BJ (cell line): ENCODE data around the gene MTTP. TPM values are rescaled to one million over a fixed set of nuclear protein-coding genes. Genes with fewer than 3 reads are reported as not detected.
A peak's percentile ranks its signal among the peaks of the same experiment; 100 is the strongest.

Experiments used
- CTCF ChIA-PET: fragments of 350-600 bp; formaldehyde crosslinking; extraction: SDS; loops from one replicate; lab custom pipeline; 2021; ENCODE audit warnings: antibody characterized with exemption, inconsistent platforms; lab: Yijun Ruan, JAX
- POLR2A ChIA-PET: fragments of 300-600 bp; sonication (Branson Sonifier 250); formaldehyde crosslinking; extraction: SDS; loops from one replicate; lab custom pipeline; 2021; ENCODE audit warnings: antibody characterized with exemption; lab: Charles Lee
- DNase-seq: peaks from one replicate; pipeline ENCODE4 v3.0.0-alpha.2; 2011; ENCODE audit warnings: low read depth
- H3K27me3 ChIP-seq: 2 replicates; pipeline ENCODE4 v1.6.0; 2011; ENCODE audit warnings: low read length; ENCODE audit not compliant: control insufficient read depth, insufficient read depth
- H3K36me3 ChIP-seq: 2 replicates; pipeline ENCODE4 v1.5.1; 2011; ENCODE audit warnings: low read length; ENCODE audit not compliant: control insufficient read depth, insufficient read depth
- H3K4me3 ChIP-seq: 2 replicates; pipeline ENCODE4 v1.5.1; 2011; ENCODE audit warnings: low read depth, mild to moderate bottlenecking, control low read depth, low read length
- polyA plus RNA-seq: library from polyadenylated mRNA; depleted of rRNA; stranded (reverse); fragments of >200 nt; gene quantifications from 2 replicates; pipeline ENCODE4 v1.2.3, GENCODE V29; 2011
- TF ChIP-seq, protein P1 (sequence below): IDR thresholded peaks from 2 replicates; pipeline ENCODE4 v1.5.1; 2011; ENCODE audit warnings: low read depth, mild to moderate bottlenecking, control low read depth, inconsistent platforms, low read length, moderate library complexity; ENCODE audit not compliant: insufficient read depth

MTTP gene
- polyA plus RNA-seq, 1 experiment, result not detected

DNA sequence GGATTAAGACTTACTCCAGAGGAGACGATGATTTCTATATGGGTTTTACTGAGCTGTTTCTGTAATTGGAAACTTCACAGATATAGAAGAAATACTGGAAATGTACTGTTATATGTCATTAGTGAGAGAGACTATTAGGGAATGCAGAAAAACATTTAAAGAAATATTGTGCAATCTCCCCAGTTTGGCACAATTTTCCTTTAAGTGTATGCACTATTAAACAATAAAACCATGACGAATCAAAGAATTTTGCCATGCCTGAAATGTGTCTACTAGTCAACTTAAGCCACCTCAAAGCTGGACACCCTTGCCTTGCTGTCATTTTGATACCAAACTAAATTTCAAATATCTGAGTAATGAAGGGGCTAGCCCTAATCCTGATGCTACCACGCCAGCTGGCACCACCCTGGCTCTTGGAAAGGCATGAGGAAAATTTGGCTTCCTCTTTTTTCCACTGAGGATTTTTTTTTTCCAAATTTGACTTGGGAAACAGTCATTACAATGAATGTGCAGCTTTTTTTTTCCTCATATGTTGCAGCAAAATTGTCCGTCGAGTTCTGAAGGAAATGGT lies 36.1 kb downstream of the MTTP start:
- H3K4me3 ChIP-seq, result no peak overlapping the region
- CTCF ChIA-PET, result no interaction called here
- DNase-seq, result no peak
- H3K27me3 ChIP-seq, result no peaks in the 10 kb centered on the region
- no peaks in the 10 kb centered on the region for H3K36me3 ChIP-seq
- POLR2A ChIA-PET, result no interaction called here
- TF ChIP-seq, protein P1, sequence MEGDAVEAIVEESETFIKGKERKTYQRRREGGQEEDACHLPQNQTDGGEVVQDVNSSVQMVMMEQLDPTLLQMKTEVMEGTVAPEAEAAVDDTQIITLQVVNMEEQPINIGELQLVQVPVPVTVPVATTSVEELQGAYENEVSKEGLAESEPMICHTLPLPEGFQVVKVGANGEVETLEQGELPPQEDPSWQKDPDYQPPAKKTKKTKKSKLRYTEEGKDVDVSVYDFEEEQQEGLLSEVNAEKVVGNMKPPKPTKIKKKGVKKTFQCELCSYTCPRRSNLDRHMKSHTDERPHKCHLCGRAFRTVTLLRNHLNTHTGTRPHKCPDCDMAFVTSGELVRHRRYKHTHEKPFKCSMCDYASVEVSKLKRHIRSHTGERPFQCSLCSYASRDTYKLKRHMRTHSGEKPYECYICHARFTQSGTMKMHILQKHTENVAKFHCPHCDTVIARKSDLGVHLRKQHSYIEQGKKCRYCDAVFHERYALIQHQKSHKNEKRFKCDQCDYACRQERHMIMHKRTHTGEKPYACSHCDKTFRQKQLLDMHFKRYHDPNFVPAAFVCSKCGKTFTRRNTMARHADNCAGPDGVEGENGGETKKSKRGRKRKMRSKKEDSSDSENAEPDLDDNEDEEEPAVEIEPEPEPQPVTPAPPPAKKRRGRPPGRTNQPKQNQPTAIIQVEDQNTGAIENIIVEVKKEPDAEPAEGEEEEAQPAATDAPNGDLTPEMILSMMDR, result no peak

DNA sequence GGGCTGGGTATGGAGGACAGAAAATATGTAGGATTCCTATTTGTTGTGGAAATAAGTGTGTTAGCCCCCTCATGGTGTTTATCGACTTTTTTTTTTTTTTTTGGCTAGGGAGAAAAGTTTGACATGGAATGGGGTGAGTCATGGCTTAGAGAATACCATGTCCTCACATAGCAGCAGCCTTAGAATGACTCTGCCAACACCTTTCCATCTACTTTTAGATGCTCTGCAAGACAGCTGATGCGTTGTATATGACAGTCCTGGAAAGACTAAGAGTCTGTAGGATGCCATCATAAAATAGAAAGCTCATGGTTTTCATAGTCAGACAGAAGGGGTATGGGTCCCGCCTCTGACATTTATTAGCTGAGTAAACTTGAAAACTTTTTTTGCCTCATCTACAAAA lies 37.7 kb downstream of the MTTP start:
- ChIA-PET CTCF (no interaction called here), POLR2A (no interaction called here)
- no peaks in the 10 kb centered on the region for H3K36me3 ChIP-seq
- no peaks in the 10 kb centered on the region for H3K27me3 ChIP-seq
- TF ChIP-seq, protein P1, result no peak
- DNase-seq, result no peak
- no peak overlapping the region for H3K4me3 ChIP-seq

GRCh38 chr4:99612704-99613103 lies 38.1 kb downstream of the MTTP start:
- TF ChIP-seq, protein P1, result no peak
- Histone ChIP-seq H3K36me3 (no peaks in the 10 kb centered on the region), H3K4me3 (no peak overlapping the region), H3K27me3 (no peaks in the 10 kb centered on the region)
- ChIA-PET POLR2A (no interaction called here), CTCF (no interaction called here)
- DNase-seq, result no peak

GRCh38 chr4:99614491-99614890 lies 39.9 kb downstream of the MTTP start:
- H3K27me3 ChIP-seq, result no peaks in the 10 kb centered on the region
- no peak overlapping the region for H3K4me3 ChIP-seq
- TF ChIP-seq, protein P1, result no peak
- H3K36me3 ChIP-seq, result no peaks in the 10 kb centered on the region
- CTCF ChIA-PET, result no interaction called here
- DNase-seq, result no peak
- POLR2A ChIA-PET, result no interaction called here

DNA sequence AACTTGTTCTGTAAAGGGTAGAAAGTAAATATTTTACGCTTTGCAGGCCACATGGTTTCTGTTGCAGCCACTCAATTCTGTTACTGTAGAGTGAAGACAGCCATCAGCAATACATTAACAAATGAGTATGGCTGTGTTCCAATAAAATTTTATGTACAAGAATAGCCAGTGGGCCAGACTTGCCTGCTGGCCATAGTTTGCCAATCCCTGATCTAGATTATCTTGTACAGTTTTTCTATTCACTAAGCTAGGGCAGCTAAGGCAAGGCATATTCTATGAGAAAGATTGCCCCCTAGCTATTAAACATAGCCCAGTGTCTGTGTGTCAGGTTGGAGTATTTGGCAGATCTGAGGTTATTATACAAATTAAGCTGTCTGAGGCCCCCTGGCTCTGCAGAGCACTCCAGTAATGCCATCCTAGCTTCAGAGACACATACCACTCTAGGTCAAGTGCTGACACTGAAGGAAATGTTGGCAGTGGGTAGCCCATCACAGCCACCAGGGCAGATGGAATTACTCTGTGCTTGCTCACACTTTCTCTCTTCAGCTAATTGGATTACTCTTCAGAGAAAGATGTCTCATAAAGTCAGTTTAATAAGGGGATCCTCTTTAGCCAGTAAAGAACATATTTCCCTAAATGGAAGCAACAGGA lies 40.7 kb downstream of the MTTP start:
- CTCF ChIA-PET, result interaction anchor here (1.0 kb wide), 1 partner anchor 77 kb away, joined by 3 read pairs; no protein-coding TSS in a partner anchor
- Histone ChIP-seq H3K4me3 (no peak overlapping the region), H3K36me3 (no peaks in the 10 kb centered on the region), H3K27me3 (no peaks in the 10 kb centered on the region)
- DNase-seq, result no peak
- TF ChIP-seq, protein P1, result 0 out of 2 replicates have a peak, but pooled peaks have one; percentile 4
- POLR2A ChIA-PET, result no interaction called here
